ENCODE data around the gene TRIO.
A peak's percentile ranks its signal among the peaks of the same experiment; 100 is the strongest.

Gene TRIO

DNA sequence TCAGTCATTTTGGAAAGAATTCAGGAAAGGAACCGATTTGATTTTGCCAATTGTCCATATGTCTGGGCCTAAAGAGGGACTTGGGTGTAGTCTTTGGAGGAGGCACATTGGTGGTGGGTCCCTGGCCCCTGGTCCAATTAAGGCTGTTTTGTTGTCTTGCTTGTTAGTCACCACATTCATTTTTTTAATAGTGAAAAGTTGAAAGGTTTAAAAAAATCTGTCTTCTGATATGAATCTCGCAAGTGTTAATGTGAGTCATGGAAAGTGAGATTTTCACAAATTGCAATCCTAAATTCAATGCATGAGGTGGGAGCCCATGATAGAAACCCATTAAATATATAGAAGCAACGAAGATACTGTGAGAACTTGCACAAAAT is 272.5 kb downstream of the TRIO start:
- peaks cover 46 to 62% of the 10 kb centered on the region in 2 donors for H3K36me3 ChIP-seq (ENCODE audit: control insufficient read depth in 2 of 2, insufficient read depth in 2 of 2, low read length in 2 of 2)
- no peaks in the 10 kb centered on the region for H3K9me3 ChIP-seq (ENCODE audit: control insufficient read depth in 2 of 2, low read length in 2 of 2)
- no peak overlapping the region for H3K9ac ChIP-seq (ENCODE audit: low read depth in 1 of 2, low read length in 2 of 2)
- no peak overlapping the region for H3K4me3 ChIP-seq (ENCODE audit: low read length in 2 of 2)
- no peak overlapping the region for H3K27ac ChIP-seq (ENCODE audit: low read depth in 2 of 2, low read length in 2 of 2)
- H3K27me3 ChIP-seq (ENCODE audit: control insufficient read depth in 2 of 2, insufficient read depth in 2 of 2, low read length in 2 of 2), result no peaks in the 10 kb centered on the region
- no peaks in the 10 kb centered on the region for H3K4me1 ChIP-seq (ENCODE audit: control insufficient read depth in 2 of 2, insufficient read depth in 2 of 2, low read length in 2 of 2)

DNA sequence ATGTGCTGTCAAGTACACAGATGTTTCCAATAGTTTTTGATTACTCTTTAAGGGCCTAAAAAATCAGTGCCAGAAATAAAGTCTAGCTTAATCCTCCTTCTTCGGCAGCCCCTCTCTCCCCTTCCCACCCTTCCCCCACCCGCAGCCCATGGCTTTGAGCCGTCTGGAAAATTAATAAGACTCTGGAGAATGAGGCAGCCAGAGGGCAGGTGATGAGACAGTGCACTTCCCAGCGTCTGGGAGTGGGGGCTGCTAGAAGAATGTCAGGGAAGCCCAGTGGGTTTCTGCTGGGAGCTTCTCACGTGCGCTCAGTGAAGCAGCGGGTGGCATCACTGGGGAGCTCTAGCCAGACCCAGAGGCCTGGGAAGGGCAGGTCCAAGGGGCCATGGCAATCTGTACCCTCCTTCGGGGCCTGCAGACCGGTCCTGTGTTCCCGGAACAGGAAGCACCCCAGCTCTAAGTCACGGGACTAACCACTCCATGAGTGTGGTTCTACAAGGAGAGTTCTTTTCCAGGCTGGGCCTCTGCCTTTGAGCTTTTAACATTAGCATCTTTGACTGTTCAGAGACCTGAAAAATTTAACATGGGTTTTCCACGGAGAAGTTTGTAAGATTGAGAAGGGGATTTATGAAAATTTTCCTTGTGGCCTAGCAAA is 273.6 kb downstream of the TRIO start:
- Histone ChIP-seq H3K4me1 (ENCODE audit: control insufficient read depth in 2 of 2, insufficient read depth in 2 of 2, low read length in 2 of 2) (no peaks in the 10 kb centered on the region), H3K4me3 (ENCODE audit: low read length in 2 of 2) (no peak overlapping the region), H3K36me3 (ENCODE audit: control insufficient read depth in 2 of 2, insufficient read depth in 2 of 2, low read length in 2 of 2) (peaks cover 53 to 59% of the 10 kb centered on the region in 2 donors), H3K27me3 (ENCODE audit: control insufficient read depth in 2 of 2, insufficient read depth in 2 of 2, low read length in 2 of 2) (no peaks in the 10 kb centered on the region), H3K9ac (ENCODE audit: low read depth in 1 of 2, low read length in 2 of 2) (no peak overlapping the region), H3K27ac (ENCODE audit: low read depth in 2 of 2, low read length in 2 of 2) (no peak overlapping the region), H3K9me3 (ENCODE audit: control insufficient read depth in 2 of 2, low read length in 2 of 2) (no peaks in the 10 kb centered on the region)

- H3K36me3 ChIP-seq (ENCODE audit: control insufficient read depth in 2 of 2, insufficient read depth in 2 of 2, low read length in 2 of 2), result peaks cover 56 to 63% of the 10 kb centered on the region in 2 donors
- peak overlapping the region in 1 of 2 donors; percentile 3 for H3K27ac ChIP-seq (ENCODE audit: low read depth in 2 of 2, low read length in 2 of 2)
- H3K4me3 ChIP-seq (ENCODE audit: low read length in 2 of 2), result no peak overlapping the region
- H3K9ac ChIP-seq (ENCODE audit: low read depth in 1 of 2, low read length in 2 of 2), result no peak overlapping the region
- H3K9me3 ChIP-seq (ENCODE audit: control insufficient read depth in 2 of 2, low read length in 2 of 2), result no peaks in the 10 kb centered on the region
- H3K27me3 ChIP-seq (ENCODE audit: control insufficient read depth in 2 of 2, insufficient read depth in 2 of 2, low read length in 2 of 2), result no peaks in the 10 kb centered on the region
- no peaks in the 10 kb centered on the region for H3K4me1 ChIP-seq (ENCODE audit: control insufficient read depth in 2 of 2, insufficient read depth in 2 of 2, low read length in 2 of 2)
Measured at GRCh38 chr5:14417276-14417730, 274.2 kb downstream of the TRIO start.

- H3K27me3 ChIP-seq (ENCODE audit: control insufficient read depth in 2 of 2, insufficient read depth in 2 of 2, low read length in 2 of 2), result no peaks in the 10 kb centered on the region
- no peaks in the 10 kb centered on the region for H3K4me1 ChIP-seq (ENCODE audit: control insufficient read depth in 2 of 2, insufficient read depth in 2 of 2, low read length in 2 of 2)
- H3K9ac ChIP-seq (ENCODE audit: low read depth in 1 of 2, low read length in 2 of 2), result no peak overlapping the region
- H3K9me3 ChIP-seq (ENCODE audit: control insufficient read depth in 2 of 2, low read length in 2 of 2), result no peaks in the 10 kb centered on the region
- H3K27ac ChIP-seq (ENCODE audit: low read depth in 2 of 2, low read length in 2 of 2), result peak overlapping the region in 1 of 2 donors; percentile 3
- peaks cover 50 to 63% of the 10 kb centered on the region in 2 donors for H3K36me3 ChIP-seq (ENCODE audit: control insufficient read depth in 2 of 2, insufficient read depth in 2 of 2, low read length in 2 of 2)
- H3K4me3 ChIP-seq (ENCODE audit: low read length in 2 of 2), result no peak overlapping the region
Measured at GRCh38 chr5:14417792-14418765, 274.9 kb downstream of the TRIO start.

GRCh38 chr5:14419686-14420085 is 276.5 kb downstream of the TRIO start:
- no peak overlapping the region for H3K27ac ChIP-seq (ENCODE audit: low read depth in 2 of 2, low read length in 2 of 2)
- H3K4me1 ChIP-seq (ENCODE audit: control insufficient read depth in 2 of 2, insufficient read depth in 2 of 2, low read length in 2 of 2), result no peaks in the 10 kb centered on the region
- no peak overlapping the region for H3K4me3 ChIP-seq (ENCODE audit: low read length in 2 of 2)
- H3K36me3 ChIP-seq (ENCODE audit: control insufficient read depth in 2 of 2, insufficient read depth in 2 of 2, low read length in 2 of 2), result peaks cover 47 to 68% of the 10 kb centered on the region in 2 donors
- no peak overlapping the region for H3K9ac ChIP-seq (ENCODE audit: low read depth in 1 of 2, low read length in 2 of 2)
- H3K9me3 ChIP-seq (ENCODE audit: control insufficient read depth in 2 of 2, low read length in 2 of 2), result no peaks in the 10 kb centered on the region
- no peaks in the 10 kb centered on the region for H3K27me3 ChIP-seq (ENCODE audit: control insufficient read depth in 2 of 2, insufficient read depth in 2 of 2, low read length in 2 of 2)

- peaks cover 48 to 69% of the 10 kb centered on the region in 2 donors for H3K36me3 ChIP-seq (ENCODE audit: control insufficient read depth in 2 of 2, insufficient read depth in 2 of 2, low read length in 2 of 2)
Measured at GRCh38 chr5:14420101-14420811, 277.1 kb downstream of the TRIO start.

GRCh38 chr5:14421851-14422250 is 278.7 kb downstream of the TRIO start:
- Histone ChIP-seq H3K27ac (ENCODE audit: low read depth in 2 of 2, low read length in 2 of 2) (no peak overlapping the region), H3K9ac (ENCODE audit: low read depth in 1 of 2, low read length in 2 of 2) (no peak overlapping the region), H3K27me3 (ENCODE audit: control insufficient read depth in 2 of 2, insufficient read depth in 2 of 2, low read length in 2 of 2) (no peaks in the 10 kb centered on the region), H3K4me1 (ENCODE audit: control insufficient read depth in 2 of 2, insufficient read depth in 2 of 2, low read length in 2 of 2) (no peaks in the 10 kb centered on the region), H3K36me3 (ENCODE audit: control insufficient read depth in 2 of 2, insufficient read depth in 2 of 2, low read length in 2 of 2) (peaks cover 47 to 76% of the 10 kb centered on the region in 2 donors), H3K4me3 (ENCODE audit: low read length in 2 of 2) (no peak overlapping the region), H3K9me3 (ENCODE audit: control insufficient read depth in 2 of 2, low read length in 2 of 2) (no peaks in the 10 kb centered on the region)

More at GRCh38 chr5:14420101-14420811, 277.1 kb downstream of the TRIO start:
- H3K9ac ChIP-seq (ENCODE audit: low read depth in 1 of 2, low read length in 2 of 2), result no peak overlapping the region
- no peak overlapping the region for H3K27ac ChIP-seq (ENCODE audit: low read depth in 2 of 2, low read length in 2 of 2)
- no peaks in the 10 kb centered on the region for H3K9me3 ChIP-seq (ENCODE audit: control insufficient read depth in 2 of 2, low read length in 2 of 2)
- no peak overlapping the region for H3K4me3 ChIP-seq (ENCODE audit: low read length in 2 of 2)
- no peaks in the 10 kb centered on the region for H3K4me1 ChIP-seq (ENCODE audit: control insufficient read depth in 2 of 2, insufficient read depth in 2 of 2, low read length in 2 of 2)
- no peaks in the 10 kb centered on the region for H3K27me3 ChIP-seq (ENCODE audit: control insufficient read depth in 2 of 2, insufficient read depth in 2 of 2, low read length in 2 of 2)

- H3K36me3 ChIP-seq (ENCODE audit: control insufficient read depth in 2 of 2, insufficient read depth in 2 of 2, low read length in 2 of 2), result peaks cover 47 to 78% of the 10 kb centered on the region in 2 donors
- H3K4me1 ChIP-seq (ENCODE audit: control insufficient read depth in 2 of 2, insufficient read depth in 2 of 2, low read length in 2 of 2), result no peaks in the 10 kb centered on the region
- no peak overlapping the region for H3K27ac ChIP-seq (ENCODE audit: low read depth in 2 of 2, low read length in 2 of 2)
- no peaks in the 10 kb centered on the region for H3K9me3 ChIP-seq (ENCODE audit: control insufficient read depth in 2 of 2, low read length in 2 of 2)
- no peak overlapping the region for H3K9ac ChIP-seq (ENCODE audit: low read depth in 1 of 2, low read length in 2 of 2)
- no peak overlapping the region for H3K4me3 ChIP-seq (ENCODE audit: low read length in 2 of 2)
- H3K27me3 ChIP-seq (ENCODE audit: control insufficient read depth in 2 of 2, insufficient read depth in 2 of 2, low read length in 2 of 2), result no peaks in the 10 kb centered on the region
Measured at GRCh38 chr5:14424011-14424685, 281.0 kb downstream of the TRIO start.

DNA sequence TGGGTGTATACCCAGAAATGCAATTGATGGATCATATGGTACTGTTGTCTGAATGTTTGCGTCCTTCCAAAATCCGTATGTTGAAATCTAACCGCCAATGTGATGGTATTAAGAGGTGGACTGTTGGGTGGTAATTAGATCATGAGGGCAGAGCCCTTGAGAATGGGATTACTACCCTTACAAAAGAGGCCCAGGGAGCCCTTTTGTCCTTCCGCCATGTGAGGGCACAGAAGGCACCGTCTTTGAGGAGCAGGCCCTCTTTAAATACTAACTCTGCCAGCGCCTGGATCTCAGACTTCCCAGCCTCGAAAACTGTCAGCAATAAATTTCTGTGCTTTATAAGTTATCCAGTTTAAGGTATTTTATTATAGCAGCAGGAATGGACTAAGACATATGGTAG is 282.4 kb downstream of the TRIO start:
- H3K9ac ChIP-seq (ENCODE audit: low read depth in 1 of 2, low read length in 2 of 2), result no peak overlapping the region
- no peak overlapping the region for H3K27ac ChIP-seq (ENCODE audit: low read depth in 2 of 2, low read length in 2 of 2)
- no peak overlapping the region for H3K4me3 ChIP-seq (ENCODE audit: low read length in 2 of 2)
- no peaks in the 10 kb centered on the region for H3K27me3 ChIP-seq (ENCODE audit: control insufficient read depth in 2 of 2, insufficient read depth in 2 of 2, low read length in 2 of 2)
- no peaks in the 10 kb centered on the region for H3K4me1 ChIP-seq (ENCODE audit: control insufficient read depth in 2 of 2, insufficient read depth in 2 of 2, low read length in 2 of 2)
- peaks cover 34 to 68% of the 10 kb centered on the region in 2 donors for H3K36me3 ChIP-seq (ENCODE audit: control insufficient read depth in 2 of 2, insufficient read depth in 2 of 2, low read length in 2 of 2)
- H3K9me3 ChIP-seq (ENCODE audit: control insufficient read depth in 2 of 2, low read length in 2 of 2), result no peaks in the 10 kb centered on the region
